ENCODE data around the gene DCAF6. TPM values are rescaled to one million over a fixed set of nuclear protein-coding genes. Genes with fewer than 3 reads are reported as not detected.

DCAF6 gene
- total RNA-seq, 6 experiments from 2014 or later, result 52.5 to 59.4 (median 55.3) TPM

DNA sequence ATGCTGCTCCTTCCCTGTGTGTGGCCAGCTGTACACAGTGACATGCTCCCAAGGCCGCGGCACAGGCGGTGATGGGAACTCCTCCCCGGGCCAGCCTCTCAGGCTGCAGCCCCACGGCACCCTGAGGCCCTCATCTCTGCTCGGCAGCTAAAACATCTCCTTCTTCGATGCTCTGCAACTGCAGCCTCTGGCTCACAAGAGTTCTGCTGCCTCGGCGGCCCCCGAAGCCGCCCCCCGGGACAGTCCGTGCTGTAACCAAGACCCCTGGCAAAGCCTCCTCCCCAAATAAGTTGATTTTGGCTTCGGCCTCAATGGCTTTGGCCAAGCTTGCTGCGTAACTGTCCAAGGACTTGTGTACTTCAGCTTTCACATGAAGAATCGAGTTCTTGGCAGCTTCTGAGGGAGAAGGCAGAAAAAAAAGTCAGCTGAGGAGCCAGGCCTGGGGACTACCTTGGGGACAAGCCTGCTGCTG lies 149.0 kb downstream of the DCAF6 start:
- no peak overlapping the region for H3K27ac Mint-ChIP-seq
- peaks cover 4% of the 10 kb centered on the region for H3K36me3 Mint-ChIP-seq (ENCODE audit: low read depth)
- H3K27me3 Mint-ChIP-seq (ENCODE audit: insufficient read depth), result peaks cover 5% of the 10 kb centered on the region
- TF ChIP-seq, protein P1, sequence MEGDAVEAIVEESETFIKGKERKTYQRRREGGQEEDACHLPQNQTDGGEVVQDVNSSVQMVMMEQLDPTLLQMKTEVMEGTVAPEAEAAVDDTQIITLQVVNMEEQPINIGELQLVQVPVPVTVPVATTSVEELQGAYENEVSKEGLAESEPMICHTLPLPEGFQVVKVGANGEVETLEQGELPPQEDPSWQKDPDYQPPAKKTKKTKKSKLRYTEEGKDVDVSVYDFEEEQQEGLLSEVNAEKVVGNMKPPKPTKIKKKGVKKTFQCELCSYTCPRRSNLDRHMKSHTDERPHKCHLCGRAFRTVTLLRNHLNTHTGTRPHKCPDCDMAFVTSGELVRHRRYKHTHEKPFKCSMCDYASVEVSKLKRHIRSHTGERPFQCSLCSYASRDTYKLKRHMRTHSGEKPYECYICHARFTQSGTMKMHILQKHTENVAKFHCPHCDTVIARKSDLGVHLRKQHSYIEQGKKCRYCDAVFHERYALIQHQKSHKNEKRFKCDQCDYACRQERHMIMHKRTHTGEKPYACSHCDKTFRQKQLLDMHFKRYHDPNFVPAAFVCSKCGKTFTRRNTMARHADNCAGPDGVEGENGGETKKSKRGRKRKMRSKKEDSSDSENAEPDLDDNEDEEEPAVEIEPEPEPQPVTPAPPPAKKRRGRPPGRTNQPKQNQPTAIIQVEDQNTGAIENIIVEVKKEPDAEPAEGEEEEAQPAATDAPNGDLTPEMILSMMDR (IDR thresholded peaks at IDR 0.05), result no peak
- H3K4me1 Mint-ChIP-seq (ENCODE audit: low read depth), result peaks cover 34% of the 10 kb centered on the region
- no peaks in the 10 kb centered on the region for H3K9me3 Mint-ChIP-seq
- H3K4me3 Mint-ChIP-seq, result no peak overlapping the region
- DNase-seq, result no peak

DNA sequence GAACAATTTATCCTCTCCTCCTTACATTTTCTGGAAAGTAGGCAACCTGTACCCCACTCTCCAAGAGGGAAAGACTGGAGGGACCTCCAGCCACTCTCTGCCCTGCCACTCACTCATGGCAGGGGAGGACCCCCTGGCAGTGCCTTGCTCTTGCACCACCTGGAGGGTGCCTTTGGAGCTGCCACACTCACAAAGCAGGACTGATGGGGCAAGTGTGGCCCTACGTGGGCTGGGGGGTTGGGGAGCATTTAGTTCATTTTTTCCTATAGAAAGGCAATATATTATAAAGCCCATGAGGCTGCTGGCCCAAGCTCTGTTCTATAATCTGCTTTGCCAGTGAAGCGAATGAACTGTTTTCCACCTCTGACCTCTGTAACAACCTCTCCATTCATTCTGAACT lies 150.0 kb downstream of the DCAF6 start:
- TF ChIP-seq, protein P1 (IDR thresholded peaks at IDR 0.05), result no peak; the same call in 1 of the 2 replicates
- Mint-ChIP-seq H3K4me1 (ENCODE audit: low read depth) (peaks cover 24% of the 10 kb centered on the region), H3K4me3 (no peak overlapping the region), H3K36me3 (ENCODE audit: low read depth) (no peaks in the 10 kb centered on the region), H3K9me3 (no peaks in the 10 kb centered on the region), H3K27me3 (ENCODE audit: insufficient read depth) (peaks cover 1% of the 10 kb centered on the region; the same call in 1 of the 2 replicates), H3K27ac (no peak overlapping the region)
- no peak for DNase-seq

DNA sequence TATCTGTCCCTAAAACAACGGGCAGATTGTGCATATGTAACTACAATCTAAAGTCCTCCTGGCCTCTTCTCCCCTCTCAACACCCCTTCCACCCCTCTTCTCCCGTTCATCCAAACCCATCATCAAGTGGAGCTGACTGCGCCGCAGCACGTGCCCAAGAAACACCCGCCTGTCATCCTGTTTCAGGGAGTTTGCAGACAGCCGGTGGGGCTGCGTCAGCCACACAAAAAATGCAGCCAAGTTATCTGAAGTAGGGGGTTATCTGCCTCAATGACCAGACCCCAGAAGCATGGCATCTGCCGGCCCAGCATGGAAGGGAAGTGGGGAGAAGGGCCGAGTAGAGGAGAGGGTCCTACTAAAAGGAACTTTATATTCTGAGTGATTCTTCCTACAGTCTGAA lies 151.2 kb downstream of the DCAF6 start:
- peaks cover 12% of the 10 kb centered on the region for H3K4me1 Mint-ChIP-seq (ENCODE audit: low read depth)

DNA sequence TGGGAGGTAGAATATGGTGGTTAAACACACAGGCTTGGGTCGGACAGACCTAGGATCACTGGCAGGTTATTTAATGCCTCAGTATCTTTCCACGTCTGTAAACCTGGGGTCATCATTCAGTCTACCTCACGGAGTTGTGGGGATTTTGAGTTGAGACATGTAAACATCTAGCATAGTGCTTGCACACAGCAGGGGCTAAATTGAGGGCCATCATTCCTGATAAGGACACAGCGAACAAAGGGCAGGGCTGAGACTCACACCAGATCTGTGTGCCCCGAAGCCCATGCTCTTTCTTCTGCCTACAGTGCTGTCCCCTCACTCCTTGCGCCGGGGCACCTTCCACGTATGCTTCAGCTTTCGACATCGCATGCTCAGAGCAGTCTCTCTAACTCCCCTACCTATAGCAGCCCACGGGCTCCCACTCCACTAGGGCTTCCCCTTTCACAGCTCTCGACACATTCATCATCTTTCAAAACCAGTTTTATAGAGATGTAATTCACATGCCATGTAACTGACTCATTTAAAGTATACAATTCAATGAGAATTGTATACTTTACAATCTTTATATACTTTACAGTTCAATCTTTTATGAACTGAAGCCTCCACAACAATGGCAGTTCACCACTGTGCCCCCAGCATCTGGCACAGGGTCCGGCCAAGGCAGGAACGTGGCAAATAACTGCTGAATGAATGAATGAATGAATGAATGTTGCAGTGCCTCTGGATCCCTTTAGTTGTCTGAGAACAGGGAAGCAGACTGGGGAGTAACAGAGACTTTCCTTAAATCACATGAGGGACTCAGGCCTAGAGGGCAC lies 152.2 kb downstream of the DCAF6 start:
- TF ChIP-seq, protein P1 (IDR thresholded peaks at IDR 0.05), result no peak
- no peak overlapping the region for H3K4me3 Mint-ChIP-seq
- peaks cover 1% of the 10 kb centered on the region; the same call in 1 of the 2 replicates for H3K27me3 Mint-ChIP-seq (ENCODE audit: insufficient read depth)
- no peak overlapping the region for H3K27ac Mint-ChIP-seq
- peaks cover 12% of the 10 kb centered on the region for H3K4me1 Mint-ChIP-seq (ENCODE audit: low read depth)
- H3K36me3 Mint-ChIP-seq (ENCODE audit: low read depth), result no peaks in the 10 kb centered on the region
- no peaks in the 10 kb centered on the region for H3K9me3 Mint-ChIP-seq
- DNase-seq, result no peak

More for the DNA sequence above, 151.2 kb downstream of the DCAF6 start:
- DNase-seq, result no peak
- TF ChIP-seq, protein P1 (IDR thresholded peaks at IDR 0.05), result no peak
- Mint-ChIP-seq H3K36me3 (ENCODE audit: low read depth) (no peaks in the 10 kb centered on the region), H3K27me3 (ENCODE audit: insufficient read depth) (peaks cover 1% of the 10 kb centered on the region; the same call in 1 of the 2 replicates), H3K27ac (no peak overlapping the region), H3K4me3 (no peak overlapping the region), H3K9me3 (no peaks in the 10 kb centered on the region)

DNA sequence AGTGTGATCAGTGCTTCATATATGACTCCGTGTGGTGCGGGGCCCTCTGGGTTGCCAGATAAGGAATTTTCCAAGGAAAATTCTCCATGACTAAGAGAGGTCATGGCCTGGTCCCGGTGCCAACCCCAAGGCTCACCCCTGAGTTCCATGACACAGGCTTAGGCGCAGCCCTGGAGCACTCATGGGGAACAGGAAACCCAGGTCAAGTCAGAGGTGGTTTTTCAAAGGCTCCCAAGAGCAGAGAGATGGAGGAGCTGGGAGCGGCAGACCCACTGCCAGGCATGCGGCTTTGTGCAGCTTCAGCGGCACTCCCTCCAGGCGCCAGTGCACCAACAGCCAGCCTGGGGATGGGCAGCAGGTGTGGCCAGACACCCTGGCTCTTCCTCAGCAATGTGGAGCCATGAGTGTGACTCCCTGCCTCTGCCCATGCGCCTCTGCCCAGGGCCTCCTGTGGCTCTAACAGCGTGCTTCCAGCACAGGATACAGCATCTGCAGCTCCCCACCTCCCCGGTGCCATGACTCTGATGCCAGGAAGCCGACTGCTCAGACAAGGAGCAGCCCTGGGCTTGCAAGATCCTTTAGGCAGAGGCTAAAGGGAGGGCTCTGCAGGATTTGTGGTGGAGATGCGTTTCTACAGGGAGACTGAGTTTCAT lies 153.0 kb downstream of the DCAF6 start:
- TF ChIP-seq, protein P1 (IDR thresholded peaks at IDR 0.05), result no peak
- Mint-ChIP-seq H3K4me3 (no peak overlapping the region), H3K4me1 (ENCODE audit: low read depth) (peaks cover 12% of the 10 kb centered on the region), H3K27ac (0 out of 2 replicates have a peak overlapping the region, but pooled peaks have one; percentile 44), H3K36me3 (ENCODE audit: low read depth) (no peaks in the 10 kb centered on the region), H3K9me3 (no peaks in the 10 kb centered on the region), H3K27me3 (ENCODE audit: insufficient read depth) (peaks cover 1% of the 10 kb centered on the region; the same call in 1 of the 2 replicates)
- no peak for DNase-seq
